Stimulated activated CD4-positive, alpha-beta T cell treated with anti-CD3 and anti-CD28 coated beads, TNF-alpha, amount 100 ng/mL, for 48 hours (primary cell): ENCODE measurements around the gene MAPK9.

Experiments used
- DNase-seq, 3 donors: peaks; one replicate each; pipeline ENCODE4 v3.0.0-alpha.2; 2020; ENCODE audit warnings: low read depth in 3 of 3

The MAPK9 gene

DNA sequence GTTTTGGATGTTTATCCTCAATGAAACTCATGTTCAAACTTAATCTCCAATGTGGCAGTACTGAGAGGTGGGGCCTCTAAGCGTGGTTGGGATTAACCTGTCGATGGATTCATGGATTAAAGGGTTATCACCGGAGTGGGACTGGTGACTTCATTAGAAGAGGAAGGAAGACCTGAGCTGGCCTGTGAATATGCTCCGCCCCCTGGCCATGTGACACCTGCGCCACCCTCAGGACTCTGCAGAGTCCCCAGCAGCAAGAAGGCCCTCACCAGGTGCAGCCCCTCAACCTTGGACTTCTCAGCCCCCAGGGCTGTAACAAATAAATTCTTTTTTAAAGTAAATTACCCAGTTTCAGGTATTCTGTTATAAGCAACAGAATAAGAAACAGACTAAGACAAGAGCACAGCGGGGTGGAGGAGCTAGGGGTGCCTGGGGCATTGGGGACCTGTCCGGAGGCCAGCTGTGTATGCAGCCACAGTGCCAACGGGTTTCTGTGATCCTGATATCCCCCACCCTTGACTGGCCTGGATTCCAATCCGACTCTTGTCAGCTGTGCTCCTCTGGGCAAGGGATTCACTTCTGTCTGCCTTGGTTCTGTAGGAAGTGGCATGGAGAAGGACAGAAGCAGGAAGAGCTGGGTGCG is 3.2 kb upstream of the MAPK9 start:
- DNase-seq: no peak

- no peak for DNase-seq
These were observed 2.5 kb upstream of the MAPK9 start for GRCh38 chr5:180294411-180294810.

DNA sequence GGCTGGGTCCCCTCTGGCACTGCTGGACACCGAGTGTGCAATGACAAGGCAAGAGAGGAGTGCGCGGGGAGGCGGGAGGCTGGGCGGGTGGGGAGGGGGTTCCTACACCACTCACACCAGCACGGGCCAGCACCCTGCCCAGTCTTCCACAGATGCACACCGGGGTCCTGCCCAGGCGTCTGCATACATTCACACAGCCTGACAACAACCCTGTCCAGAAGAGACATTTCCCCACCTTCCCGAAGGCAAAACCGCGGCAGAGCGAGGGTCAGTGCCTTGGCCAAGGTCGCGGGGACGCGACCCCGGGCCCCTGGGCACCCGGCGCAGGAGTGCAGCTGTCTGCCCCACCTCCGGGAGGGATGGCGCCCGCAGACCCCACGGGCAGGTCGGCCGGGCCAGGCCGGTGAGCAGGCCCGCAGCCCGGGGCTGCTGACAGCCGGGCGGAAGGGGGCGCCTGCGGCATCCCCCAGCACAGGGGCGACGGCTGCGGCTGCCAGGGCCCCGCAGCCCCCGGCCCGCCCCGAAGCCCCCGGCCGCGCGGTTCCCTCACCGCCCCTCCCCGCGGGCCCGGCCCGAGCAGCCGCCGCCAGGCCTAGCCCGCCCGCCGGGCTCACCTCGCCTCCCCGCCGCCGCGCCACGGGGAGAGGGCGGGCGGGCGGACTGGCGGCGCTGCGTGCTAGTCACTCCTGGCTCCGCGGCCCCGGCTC is 496 bp downstream of the MAPK9 start:
- DNase-seq: peak in 1 of 3 donors; percentile 25

DNA sequence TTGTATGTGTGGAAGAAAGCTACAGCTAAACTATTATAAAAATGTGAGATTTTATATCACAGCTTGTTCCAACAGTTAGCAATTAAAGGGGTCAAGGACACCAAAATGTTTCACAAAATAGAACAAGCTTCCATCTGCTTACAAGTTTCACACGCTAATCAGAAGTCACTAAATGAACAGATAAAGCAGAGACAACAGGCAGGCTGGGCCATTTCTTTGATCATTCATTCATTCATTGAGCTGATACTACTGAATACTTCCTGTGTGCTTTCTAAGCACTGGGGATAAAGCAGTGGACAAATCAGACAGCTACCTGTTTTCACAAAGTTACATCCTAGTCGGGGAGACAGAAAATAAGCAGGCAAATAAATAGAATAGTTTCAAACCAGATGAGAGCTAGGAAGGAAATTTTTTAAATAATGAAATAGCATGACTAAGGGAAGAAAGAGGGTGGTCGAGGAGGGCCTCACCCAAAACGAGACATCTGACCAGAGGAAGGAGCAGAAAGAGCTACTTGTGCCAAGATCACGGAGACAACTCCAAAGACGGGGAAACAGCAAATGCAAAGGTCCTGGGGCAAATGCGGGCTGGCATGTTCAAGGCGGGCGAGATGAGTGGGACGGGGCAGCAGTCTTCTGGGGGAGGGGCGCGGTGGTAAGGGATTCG is 1.2 kb downstream of the MAPK9 start:
- no peak for DNase-seq

DNA sequence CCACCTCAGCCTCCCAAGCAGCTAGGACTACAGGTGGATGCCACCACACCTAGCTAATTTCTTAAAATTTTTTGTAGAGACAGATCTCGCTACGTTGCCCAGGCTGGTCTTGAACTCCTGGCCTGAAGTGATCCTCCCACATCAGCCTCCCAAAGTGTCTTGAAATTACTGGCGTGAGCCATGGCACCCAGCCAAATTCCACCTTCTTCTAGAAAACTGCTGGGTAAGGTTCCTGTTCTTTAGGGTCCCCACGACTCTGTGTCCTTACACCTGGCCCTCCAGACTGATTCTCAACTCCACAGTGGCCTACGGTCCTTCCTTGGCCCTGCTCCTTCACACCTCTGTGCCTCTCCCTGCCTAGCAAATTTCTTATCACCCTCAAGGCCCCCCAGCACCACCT is 1.9 kb downstream of the MAPK9 start:
- no peak for DNase-seq

- DNase-seq: no peak
These were observed 2.5 kb downstream of the MAPK9 start for GRCh38 chr5:180289433-180289832.

DNA sequence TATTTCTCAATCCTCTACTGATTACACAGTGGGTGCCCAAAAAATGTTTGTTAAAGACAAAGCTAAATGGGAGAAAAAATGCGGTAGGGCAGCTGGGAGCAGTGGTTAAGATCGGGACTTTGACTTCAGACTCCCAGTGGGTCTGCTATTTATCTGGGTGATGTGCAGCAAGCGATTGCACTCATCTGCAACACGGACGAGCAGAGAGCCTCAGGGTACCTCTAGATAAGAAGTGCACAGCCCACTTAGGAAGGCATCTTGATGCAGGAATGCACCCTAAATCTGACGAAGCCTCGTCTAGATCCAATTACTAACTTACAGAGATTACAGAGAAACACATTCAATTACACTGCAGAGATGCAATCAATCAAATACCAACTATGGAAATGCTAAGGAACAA is 4.0 kb downstream of the MAPK9 start:
- no peak for DNase-seq

- DNase-seq: no peak
These were observed 4.5 kb downstream of the MAPK9 start for GRCh38 chr5:180287404-180287803.

DNA sequence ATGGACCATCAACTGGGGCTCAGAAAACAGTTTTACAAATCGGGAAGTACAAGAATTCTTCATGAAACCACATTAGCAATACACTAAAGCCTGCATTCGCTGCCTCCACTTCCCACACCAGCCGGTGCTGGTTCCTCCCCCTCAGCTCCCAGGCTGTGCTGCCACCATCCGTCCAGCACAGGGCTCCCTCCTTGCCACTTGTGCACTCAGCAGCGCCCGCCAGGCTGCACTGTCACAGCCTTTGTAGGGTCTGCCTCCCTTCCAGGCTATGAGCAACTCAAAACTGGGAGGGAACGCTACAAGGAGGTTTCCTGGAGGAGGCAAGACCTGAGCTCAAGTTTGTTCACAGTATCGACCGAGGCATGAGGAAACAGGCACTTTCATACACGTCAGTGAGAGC is 7.7 kb downstream of the MAPK9 start:
- no peak for DNase-seq

DNA sequence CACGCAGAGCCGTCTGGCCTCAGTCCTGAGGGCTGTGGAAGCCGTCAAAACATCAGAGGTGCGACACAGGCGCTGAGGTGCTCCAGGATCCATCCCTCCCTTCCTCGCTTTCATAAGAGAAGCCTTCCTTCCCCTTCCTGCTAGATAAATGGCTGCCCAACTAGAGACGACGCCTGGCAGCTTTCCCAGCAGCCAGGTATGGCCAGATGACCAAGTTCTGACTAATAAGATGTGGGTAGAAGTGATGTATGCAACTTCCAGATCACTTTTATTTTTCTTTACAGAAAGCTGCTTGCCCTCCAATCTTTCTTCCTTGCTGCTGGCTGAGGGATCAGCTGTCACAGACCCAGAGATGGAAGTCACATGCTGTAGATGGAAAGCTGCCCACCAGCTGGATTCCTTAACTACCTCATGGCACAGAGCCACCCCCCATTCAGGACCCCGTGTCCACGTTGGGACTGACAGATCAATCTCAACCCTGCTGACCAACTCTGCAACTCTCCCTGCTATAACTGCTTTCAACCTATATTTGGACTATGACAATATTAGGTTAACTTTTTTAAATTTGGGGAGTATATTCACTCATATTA is 8.8 kb downstream of the MAPK9 start:
- DNase-seq: no peak

- DNase-seq: no peak
These were observed 9.6 kb downstream of the MAPK9 start for GRCh38 chr5:180282281-180282680.

DNA sequence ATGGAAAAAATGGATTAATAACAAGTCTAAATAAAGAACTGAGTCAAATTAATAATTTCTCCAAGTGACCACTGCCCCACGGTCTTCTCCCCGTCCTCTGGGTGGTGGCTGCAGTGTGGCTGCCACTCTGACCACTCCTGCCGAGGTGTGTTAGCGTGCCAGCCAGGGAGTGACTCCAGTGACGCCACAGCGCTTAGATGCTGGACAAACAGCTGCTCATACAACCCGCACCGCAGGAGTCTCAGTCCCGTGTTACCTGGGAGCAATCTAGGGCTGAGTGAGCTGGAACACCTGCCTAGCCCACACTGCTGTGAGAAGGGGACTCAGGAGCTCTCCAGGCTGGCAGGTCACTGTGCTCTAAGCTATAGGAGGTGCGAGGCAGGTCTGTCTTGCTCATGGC is 10.2 kb downstream of the MAPK9 start:
- no peak for DNase-seq

GRCh38 chr5:180274695-180275094 is 17.2 kb downstream of the MAPK9 start:
- no peak for DNase-seq

- no peak for DNase-seq
These were observed 20.7 kb downstream of the MAPK9 start for GRCh38 chr5:180271221-180271620.

GRCh38 chr5:180259260-180259611 is 32.6 kb downstream of the MAPK9 start:
- no peak for DNase-seq

- no peak for DNase-seq
These were observed 38.7 kb downstream of the MAPK9 start for GRCh38 chr5:180253036-180253824.

DNA sequence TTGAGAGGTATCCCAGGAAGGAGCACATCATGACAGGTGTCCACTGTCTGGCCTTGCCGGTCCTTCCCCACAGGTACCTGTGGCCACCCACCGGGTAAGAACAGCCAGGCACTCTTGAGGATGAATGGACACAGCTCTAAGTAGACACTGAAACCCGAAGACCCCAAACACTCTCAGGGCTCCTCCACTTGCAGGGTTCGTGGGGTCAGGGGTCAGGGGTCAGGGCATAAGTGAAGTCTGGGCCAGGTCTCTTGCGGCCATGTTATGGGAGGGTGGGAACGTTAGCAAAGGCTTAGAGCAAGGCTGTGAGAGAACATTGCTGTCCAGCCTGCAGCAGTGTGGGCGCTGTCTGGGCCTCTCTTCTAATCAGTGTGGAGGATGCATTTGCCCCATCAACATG is 40.0 kb downstream of the MAPK9 start:
- no peak for DNase-seq

GRCh38 chr5:180251141-180251540 is 40.7 kb downstream of the MAPK9 start:
- no peak for DNase-seq

GRCh38 chr5:180250329-180250728 is 41.6 kb downstream of the MAPK9 start:
- DNase-seq: no peak

GRCh38 chr5:180241600-180241999 is 50.3 kb downstream of the MAPK9 start:
- DNase-seq: no peak

DNA sequence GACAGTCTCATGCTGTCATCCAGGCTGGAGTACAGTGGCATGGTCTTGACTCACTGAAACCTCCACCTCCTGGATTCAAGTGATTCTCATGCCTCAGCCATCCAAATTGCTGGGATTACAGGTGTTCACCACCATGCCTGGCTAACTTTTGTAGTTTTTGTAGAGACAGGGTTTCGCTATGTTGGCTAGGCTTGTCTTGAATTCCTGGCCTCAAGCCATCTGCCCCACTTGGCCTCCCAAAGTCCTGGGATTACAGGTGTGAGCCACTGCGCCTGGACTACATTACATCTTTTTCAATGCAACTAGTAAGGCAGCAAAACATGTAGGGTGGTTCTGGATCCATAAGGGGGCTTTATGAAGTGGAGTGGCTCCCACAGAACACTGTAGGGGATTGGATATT is 53.3 kb downstream of the MAPK9 start:
- no peak for DNase-seq

DNA sequence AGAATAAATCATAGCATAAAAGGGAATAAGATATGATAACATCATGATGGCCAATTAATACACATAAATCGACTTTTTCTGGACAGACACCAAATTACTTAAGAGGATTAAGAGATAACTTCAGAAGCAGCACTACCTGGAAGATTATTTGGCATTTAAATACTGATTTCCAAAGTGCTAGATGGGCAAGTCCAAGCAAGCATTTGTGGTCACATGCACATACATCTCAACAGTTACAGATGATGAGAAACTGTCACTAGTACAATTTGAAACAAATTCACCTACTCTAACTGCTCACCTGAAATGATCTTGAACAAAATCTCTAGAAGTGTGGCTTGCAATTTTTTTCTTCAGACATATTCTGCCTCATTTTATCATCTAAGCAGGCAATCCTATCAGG is 56.0 kb downstream of the MAPK9 start:
- no peak for DNase-seq
